GM21390 (cell line): ENCODE results near the gene KCNJ10.

Source experiments
- ATAC-seq: cut with Tn5 transposase; IDR thresholded peaks from one replicate; pipeline ENCODE4 v1.9.1; 2021; ENCODE audit not compliant: unreplicated experiment

KCNJ10 gene

GRCh38 chr1:159992161-159992560, 77.8 kb downstream of the KCNJ10 start:
- no peak for ATAC-seq

GRCh38 chr1:159991513-159991912, 78.4 kb downstream of the KCNJ10 start:
- no peak for ATAC-seq

- no peak for ATAC-seq
These were observed 80.0 kb downstream of the KCNJ10 start for GRCh38 chr1:159990005-159990404.

- ATAC-seq, result no peak
These were observed 80.4 kb downstream of the KCNJ10 start for GRCh38 chr1:159989581-159989980.

GRCh38 chr1:159988006-159988405, 82.0 kb downstream of the KCNJ10 start:
- no peak for ATAC-seq

GRCh38 chr1:159987186-159987585, 82.8 kb downstream of the KCNJ10 start:
- ATAC-seq, result no peak

- no peak for ATAC-seq
These were observed 83.4 kb downstream of the KCNJ10 start for GRCh38 chr1:159986531-159986930.

- no peak for ATAC-seq
These were observed 83.9 kb downstream of the KCNJ10 start for GRCh38 chr1:159986093-159986492.

GRCh38 chr1:159985473-159985872, 84.5 kb downstream of the KCNJ10 start:
- ATAC-seq, result no peak

- ATAC-seq, result no peak
These were observed 86.3 kb downstream of the KCNJ10 start for GRCh38 chr1:159983681-159984080.

GRCh38 chr1:159982280-159982679, 87.7 kb downstream of the KCNJ10 start:
- ATAC-seq, result no peak

- no peak for ATAC-seq
These were observed 88.5 kb downstream of the KCNJ10 start for GRCh38 chr1:159981351-159982055.

GRCh38 chr1:159980786-159981185, 89.2 kb downstream of the KCNJ10 start:
- no peak for ATAC-seq

- ATAC-seq, result no peak
These were observed 89.9 kb downstream of the KCNJ10 start for GRCh38 chr1:159980076-159980475.

- ATAC-seq, result no peak
These were observed 90.7 kb downstream of the KCNJ10 start for GRCh38 chr1:159979257-159979656.

- ATAC-seq, result no peak
These were observed 91.9 kb downstream of the KCNJ10 start for GRCh38 chr1:159978107-159978398.

GRCh38 chr1:159977364-159978106, 92.4 kb downstream of the KCNJ10 start:
- ATAC-seq, result no peak

GRCh38 chr1:159974350-159974965, 95.5 kb downstream of the KCNJ10 start:
- no peak for ATAC-seq

- ATAC-seq, result no peak
These were observed 96.5 kb downstream of the KCNJ10 start for GRCh38 chr1:159973350-159973940.

- ATAC-seq, result no peak
These were observed 97.3 kb downstream of the KCNJ10 start for GRCh38 chr1:159972443-159973205.

- ATAC-seq, result no peak
These were observed 99.0 kb downstream of the KCNJ10 start for GRCh38 chr1:159970932-159971342.
